ENCODE data around the gene DHRSX.

The DHRSX gene

GRCh38 chrX:2184089-2184488 lies 316.7 kb downstream of the DHRSX start:
- DNase-seq = no peak

GRCh38 chrX:2183193-2183725 lies 317.5 kb downstream of the DHRSX start:
- DNase-seq = no peak

DNA sequence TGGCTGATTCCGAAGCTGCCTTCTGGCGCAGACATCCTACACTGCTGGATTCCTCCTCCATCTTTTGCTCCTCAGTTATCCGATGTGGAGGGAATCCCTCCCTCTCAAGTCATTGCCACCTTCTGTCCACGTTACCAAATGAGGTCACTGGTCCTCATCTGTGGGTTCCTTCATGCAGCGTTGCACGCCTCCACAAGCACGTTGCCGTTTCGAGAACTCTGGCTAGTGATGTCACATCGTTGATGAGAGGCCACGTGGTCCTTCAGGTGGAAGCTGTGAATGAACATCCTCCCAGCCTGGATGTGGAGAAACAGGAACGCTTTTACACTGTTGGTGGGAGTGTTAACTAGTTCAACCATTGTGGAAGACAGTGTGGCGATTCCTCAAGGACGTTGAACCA lies 323.2 kb downstream of the DHRSX start:
- no peak for DNase-seq

GRCh38 chrX:2176733-2177132 lies 324.0 kb downstream of the DHRSX start:
- DNase-seq = peak; percentile 0

- DNase-seq = no peak
Observed at GRCh38 chrX:2176274-2176673, 324.5 kb downstream of the DHRSX start.

DNA sequence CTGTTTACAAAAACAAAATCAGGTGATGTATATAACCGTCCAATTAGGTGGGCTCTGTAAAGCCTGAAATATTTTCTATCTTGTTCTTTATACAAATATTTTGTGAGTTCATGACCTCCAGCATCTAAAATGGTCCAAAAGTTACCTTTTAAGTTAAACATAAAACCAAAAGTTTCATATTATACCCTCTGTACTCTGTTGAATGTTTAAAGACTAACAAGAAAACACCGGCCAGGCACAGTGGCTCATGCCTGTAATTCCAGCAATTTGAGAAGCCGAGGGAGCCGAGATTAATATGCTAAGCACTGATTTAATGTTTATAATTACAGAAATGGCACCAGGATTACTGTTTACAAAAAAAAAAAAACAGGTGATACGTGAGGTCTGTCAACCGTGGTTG lies 328.4 kb downstream of the DHRSX start:
- DNase-seq = no peak
